Subcutaneous adipose tissue (tissue), 4 donors: ENCODE measurements around the gene ENSA. TPM values are rescaled to one million over a fixed set of nuclear protein-coding genes. Genes with fewer than 3 reads are reported as not detected.

Source experiments
- CTCF ChIP-seq: fragments of 450-650 bp; IDR thresholded peaks from one replicate; pipeline ENCODE4 v1.5.1; 2016; ENCODE audit warnings: low read depth, mild to moderate bottlenecking, control low read depth, antibody characterized with exemption, moderate library complexity
- total RNA-seq, 4 donors: library from RNA; depleted of rRNA; stranded (reverse); fragments of >200 nt; gene quantifications; one replicate each; pipeline ENCODE4 v1.1.0, GENCODE V29; 2016

Gene ENSA
- total RNA-seq, 4 donors from 2014 or later = 109 to 165 (median 114) TPM

GRCh38 chr1:150596095-150596892 lies 33.1 kb downstream of the ENSA start:
- TF ChIP-seq CTCF = no peak

- TF ChIP-seq CTCF = no peak
Measured at GRCh38 chr1:150582371-150582770, 47.0 kb downstream of the ENSA start.

GRCh38 chr1:150579945-150580642 lies 49.3 kb downstream of the ENSA start:
- TF ChIP-seq CTCF = no peak

GRCh38 chr1:150579110-150579944 lies 50.1 kb downstream of the ENSA start, which contains the start of gene MCL1:
Gene MCL1, minus strand, starts transcription at chr1:150579610. Its CDS starts 80 bp downstream, at chr1:150579530.
- TF ChIP-seq CTCF = no peak

- no peak for TF ChIP-seq CTCF
Measured at GRCh38 chr1:150578272-150579109, 50.9 kb downstream of the ENSA start.

- no peak for TF ChIP-seq CTCF
Measured at GRCh38 chr1:150577557-150578271, 51.7 kb downstream of the ENSA start.
